GM18867 (cell line): ENCODE measurements around the gene CLEC18B.
"Not testable (repeated sequence)": the region's sequence is repeated elsewhere in the genome, so short reads cannot be mapped to it uniquely, and the experiment has no call there.

ENCODE experiments used
- ATAC-seq: cut with Tn5 transposase; IDR thresholded peaks from one replicate; pipeline ENCODE4 v1.9.1; 2021; ENCODE audit warnings: mild to moderate bottlenecking, moderate library complexity; ENCODE audit not compliant: unreplicated experiment

The CLEC18B gene

DNA sequence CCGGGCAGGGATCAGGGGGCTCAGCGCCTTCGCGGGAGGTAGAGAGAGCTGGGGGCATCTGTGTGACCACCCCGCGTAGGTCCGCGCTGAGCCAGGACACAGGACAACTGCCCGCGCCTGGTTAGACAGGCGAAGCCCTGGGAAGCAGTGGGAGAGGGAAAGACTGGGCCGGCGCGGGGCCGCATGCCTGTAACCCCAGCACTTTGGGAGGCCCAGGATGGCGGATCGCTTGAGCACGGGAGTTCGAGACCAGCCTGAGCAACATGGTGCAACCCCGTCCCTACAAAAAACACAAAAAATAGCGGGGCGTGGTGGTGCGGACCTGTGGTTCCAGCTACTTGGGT is 13.9 kb downstream of the CLEC18B start:
- ATAC-seq, result not testable (repeated sequence)

- not testable (repeated sequence) for ATAC-seq
Observed at GRCh38 chr16:74406600-74407361, 14.5 kb downstream of the CLEC18B start.

DNA sequence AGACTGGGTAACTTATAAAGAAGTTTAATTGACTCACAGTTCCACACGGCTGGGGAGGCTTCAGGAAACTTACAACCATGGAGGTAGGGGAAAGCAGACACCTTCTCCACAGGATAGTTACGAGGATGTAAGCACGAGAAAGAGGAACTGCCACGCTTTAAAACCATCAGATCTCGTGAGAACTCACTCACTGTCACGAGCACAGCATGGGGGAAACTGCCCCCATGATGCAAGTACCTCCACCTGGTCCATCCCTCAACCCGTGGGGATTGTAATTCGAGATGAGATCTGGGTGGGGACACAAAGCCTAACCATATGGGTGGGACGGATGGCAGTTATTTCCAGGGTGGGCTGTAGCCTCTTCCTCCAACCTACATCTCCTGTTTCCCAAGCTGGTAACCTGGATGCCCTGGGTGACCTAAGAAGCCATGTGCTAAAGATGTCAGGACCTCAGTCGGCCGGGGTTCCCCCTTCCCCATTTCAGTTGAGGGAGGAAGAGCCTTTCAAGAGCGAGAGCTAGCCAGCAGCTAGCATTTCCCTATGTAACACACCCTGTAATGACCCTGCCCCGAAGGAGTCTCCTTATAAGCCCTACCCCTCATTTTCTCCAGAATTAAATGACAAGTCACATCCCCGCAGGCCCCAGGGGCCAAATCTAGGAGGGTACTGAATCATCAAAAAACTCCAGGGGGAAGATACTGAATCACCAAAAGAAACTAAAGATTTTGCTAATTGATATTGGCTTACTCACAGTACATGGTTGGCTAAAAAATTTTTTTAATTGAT is 16.9 kb downstream of the CLEC18B start:
- not testable (repeated sequence) for ATAC-seq

DNA sequence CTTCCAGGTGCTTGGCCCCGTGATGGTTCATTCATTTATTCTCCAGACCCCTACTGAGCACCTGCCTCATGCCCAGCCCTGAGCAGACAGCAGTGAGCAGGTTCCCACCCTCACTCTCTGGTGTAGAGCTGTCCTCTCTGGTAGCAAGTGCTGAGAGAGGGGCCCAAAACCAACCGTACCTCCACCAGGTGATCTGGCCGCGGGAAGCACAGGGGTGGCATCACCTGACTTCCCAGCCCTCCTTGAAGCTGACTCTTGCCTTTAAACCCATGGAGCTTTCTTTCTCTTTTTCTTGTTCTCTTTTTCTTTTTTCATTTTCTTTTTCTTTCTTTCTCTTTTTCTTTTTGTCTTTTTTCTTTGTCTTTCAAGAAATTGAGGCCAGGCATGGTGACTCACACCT is 21.0 kb downstream of the CLEC18B start:
- ATAC-seq, result not testable (repeated sequence)

GRCh38 chr16:74398212-74398895 is 22.9 kb downstream of the CLEC18B start:
- not testable (repeated sequence) for ATAC-seq

GRCh38 chr16:74396521-74397017 is 24.7 kb downstream of the CLEC18B start:
- not testable (repeated sequence) for ATAC-seq

- not testable (repeated sequence) for ATAC-seq
Observed at GRCh38 chr16:74394604-74395003, 26.7 kb downstream of the CLEC18B start.

GRCh38 chr16:74394131-74394530 is 27.1 kb downstream of the CLEC18B start:
- not testable (repeated sequence) for ATAC-seq

GRCh38 chr16:74391454-74392050 is 29.7 kb downstream of the CLEC18B start:
- not testable (repeated sequence) for ATAC-seq

DNA sequence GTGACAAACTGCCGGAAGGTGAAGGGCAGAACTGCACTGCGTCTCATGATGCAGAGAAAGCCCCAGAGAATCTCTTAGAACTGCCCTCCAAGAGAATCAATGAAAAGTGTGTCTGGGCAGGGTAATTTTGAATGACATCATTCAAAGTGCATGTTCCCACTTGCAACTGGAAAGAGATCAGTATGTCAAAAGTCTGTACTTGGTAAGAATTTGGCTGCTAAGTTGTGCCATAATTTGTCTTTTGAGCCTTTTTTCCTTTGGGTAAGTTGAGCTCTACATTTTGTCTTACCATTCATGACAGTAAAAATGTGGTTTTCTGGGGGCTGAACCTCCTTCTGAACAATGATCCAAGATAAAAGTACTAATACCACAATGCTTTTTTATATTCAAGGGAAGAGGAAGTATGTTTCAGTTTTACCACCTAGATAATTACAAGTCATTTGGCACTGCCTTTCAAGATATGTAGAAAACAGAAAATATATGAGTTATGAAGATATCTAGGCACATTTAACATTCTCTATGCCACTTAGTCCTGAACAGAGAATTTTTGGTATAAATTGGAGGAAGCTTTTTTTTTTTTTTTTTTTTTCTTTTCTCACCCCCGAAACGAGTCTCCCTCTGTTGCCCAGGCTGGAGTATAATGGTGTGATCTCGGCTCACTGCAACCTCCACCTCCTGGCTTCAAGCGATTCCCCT is 38.8 kb downstream of the CLEC18B start:
- not testable (repeated sequence) for ATAC-seq

- not testable (repeated sequence) for ATAC-seq
Observed at GRCh38 chr16:74373847-74374184, 47.5 kb downstream of the CLEC18B start.

- no peak for ATAC-seq
Observed at GRCh38 chr16:74372953-74373846, 48.1 kb downstream of the CLEC18B start.

DNA sequence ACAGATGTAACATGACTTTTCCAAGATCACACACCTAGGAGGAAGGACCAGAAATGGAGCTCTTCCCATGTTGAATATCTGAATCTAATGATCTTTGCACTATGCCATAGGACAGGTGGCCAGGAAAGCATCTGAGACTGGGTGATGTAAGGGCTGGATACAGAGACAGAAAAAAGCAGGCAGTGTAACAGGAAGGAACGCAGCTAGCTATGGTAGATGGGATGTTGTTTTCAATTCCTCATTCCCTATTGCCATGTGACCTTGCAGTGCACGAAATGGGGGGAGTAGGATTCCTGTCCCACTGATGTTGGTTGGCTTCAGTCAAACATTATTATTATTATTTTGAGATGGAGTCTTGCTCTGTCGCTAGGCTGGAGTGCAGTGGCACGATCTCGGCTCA is 48.9 kb downstream of the CLEC18B start:
- no peak for ATAC-seq

- not testable (repeated sequence) for ATAC-seq
Observed at GRCh38 chr16:74370338-74371135, 50.7 kb downstream of the CLEC18B start.

GRCh38 chr16:74368002-74368911 is 53.0 kb downstream of the CLEC18B start:
- ATAC-seq, result peak; percentile 96

DNA sequence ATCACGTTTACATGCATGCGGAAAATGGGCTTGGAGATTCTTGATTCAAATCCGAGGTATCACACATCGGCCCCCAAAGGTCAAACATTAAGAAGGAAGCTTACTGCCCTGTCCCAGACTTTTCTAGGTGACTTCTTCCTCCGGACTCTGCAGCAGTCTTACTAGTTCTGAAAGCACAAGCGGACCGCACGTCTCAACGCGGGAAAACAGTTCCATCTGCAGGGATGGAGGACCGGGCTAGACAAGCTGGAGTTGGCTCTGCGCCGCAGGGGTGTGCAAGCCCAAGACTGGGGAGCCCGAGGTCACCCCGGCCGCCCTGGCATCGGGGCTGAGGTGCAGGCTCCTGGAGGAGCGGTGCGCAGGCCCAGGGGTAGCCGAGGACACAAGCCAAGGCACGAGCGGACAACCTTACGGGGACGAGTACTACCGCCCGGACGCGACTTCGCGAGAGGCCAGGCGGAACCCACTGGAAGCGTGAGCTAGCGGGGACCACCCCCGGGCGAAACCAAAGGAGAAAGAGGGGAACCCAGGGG is 53.7 kb downstream of the CLEC18B start:
- ATAC-seq, result peak; percentile 38
